Activated gamma-delta T cell (primary cell): ENCODE results near the gene CCNE1.

Experiments used
- DNase-seq: peaks from one replicate; lab custom pipeline; 2025; lab: John Stamatoyannopoulos, UW
- total RNA-seq, 2 donors: gene quantifications; one replicate each; lab custom pipeline; 2026; lab: John Stamatoyannopoulos, UW

The CCNE1 gene
- 4.1 to 7.2 reads per million in 2 donors for total RNA-seq

DNA sequence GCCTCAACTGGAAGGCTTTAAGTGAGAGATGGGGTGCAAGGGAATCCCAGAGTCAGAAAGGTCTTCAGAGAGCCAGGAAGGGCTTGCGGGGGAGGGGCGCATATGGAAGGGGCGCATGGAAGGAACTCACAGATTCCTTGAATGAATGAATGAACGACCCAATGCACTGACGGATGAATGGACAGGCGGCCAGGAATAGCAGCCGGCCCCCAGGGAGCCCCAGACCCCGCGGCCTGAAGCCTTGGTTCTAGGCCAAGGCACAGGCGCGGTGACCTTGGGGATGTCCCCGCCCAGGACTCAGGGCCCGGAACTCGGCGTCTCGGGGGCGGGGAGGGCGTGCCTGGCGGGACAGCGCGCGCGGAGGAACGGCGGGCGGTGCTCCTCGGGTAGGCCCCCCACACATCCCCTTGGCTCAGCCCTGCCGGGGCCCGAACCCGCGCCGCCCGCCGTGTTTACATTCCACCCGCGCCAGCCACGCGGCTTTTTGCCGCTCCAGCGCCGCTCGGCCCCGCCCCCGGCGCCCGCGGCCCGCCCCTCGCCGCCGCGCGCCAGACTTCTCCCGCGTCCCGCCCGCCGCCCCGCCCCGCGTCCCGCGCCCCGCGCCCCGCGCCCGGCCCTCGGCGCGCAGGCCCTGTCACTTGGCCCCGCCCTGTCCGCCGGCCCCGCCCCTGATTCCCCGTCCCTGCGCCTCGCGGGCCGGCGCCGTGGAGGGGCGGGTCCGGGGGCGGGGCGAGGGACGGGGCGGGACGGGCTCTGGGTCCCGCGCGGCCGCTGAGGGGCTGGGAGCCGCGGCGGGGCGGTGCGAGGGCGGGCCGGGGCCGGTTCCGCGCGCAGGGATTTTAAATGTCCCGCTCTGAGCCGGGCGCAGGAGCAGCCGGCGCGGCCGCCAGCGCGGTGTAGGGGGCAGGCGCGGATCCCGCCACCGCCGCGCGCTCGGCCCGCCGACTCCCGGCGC, at the start of gene CCNE1:
Gene CCNE1 (plus strand): TSS at position 867 of the 955 bp plus-strand sequence. CDS start 565 bp downstream, outside the sequence.
- peak; percentile 93 for DNase-seq

DNA sequence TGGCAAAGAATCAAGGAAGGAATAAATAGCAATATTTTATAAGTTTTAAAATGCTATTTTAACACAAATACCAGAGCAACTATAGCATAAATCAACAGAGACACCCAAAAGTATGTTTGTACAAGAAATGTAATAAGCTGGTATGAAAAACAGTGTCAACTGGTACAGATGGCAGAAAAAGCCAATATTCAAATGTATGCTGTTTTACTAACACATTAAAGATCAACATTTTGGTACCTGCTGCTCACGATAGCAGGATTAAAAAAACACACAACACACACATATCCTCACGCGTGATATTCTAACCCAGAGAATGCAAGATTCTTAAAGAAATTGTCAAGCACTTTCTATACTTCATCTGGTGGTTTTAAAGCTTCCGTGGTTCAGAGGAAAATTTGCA, 48.6 kb upstream of the CCNE1 start:
- DNase-seq: no peak

DNA sequence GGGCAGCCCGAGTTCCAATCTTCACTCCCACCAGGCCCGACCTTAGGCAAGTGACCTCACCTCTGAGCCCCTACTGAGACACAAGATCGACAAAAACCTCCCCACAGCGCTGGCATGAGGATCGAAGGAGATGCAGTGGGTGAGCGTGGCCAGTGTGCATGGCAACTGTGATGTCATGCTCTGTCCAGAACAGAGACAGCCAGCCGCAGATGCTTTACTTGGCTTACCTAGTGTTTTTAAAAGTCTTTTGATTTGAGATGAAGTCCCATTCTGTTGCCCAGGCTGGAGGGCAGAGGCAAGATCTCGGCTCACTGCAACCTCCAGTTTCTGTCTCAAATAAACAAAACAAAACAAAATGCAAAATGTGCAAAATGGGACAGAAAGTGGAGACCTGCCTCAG, 47.4 kb upstream of the CCNE1 start:
- no peak for DNase-seq

DNA sequence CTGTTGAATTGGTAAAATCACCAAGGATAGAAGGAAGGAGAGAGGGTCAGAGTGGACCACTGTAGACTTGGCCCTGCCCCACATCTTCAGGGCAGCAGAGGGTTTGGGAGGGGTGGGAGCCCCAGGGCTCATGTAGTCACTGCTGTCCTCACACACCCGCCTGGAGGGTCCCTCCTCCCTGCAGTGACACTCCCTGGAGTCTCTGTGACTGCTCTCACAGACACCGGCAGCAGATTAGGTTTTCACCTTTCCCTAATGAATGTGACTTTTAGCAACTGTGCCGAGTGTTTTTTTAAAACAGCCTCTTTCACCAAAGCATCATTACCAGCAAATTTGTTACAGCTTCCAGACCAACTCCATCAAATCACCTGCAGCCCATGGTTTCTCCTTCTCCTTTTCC, 45.7 kb upstream of the CCNE1 start:
- DNase-seq: no peak

DNA sequence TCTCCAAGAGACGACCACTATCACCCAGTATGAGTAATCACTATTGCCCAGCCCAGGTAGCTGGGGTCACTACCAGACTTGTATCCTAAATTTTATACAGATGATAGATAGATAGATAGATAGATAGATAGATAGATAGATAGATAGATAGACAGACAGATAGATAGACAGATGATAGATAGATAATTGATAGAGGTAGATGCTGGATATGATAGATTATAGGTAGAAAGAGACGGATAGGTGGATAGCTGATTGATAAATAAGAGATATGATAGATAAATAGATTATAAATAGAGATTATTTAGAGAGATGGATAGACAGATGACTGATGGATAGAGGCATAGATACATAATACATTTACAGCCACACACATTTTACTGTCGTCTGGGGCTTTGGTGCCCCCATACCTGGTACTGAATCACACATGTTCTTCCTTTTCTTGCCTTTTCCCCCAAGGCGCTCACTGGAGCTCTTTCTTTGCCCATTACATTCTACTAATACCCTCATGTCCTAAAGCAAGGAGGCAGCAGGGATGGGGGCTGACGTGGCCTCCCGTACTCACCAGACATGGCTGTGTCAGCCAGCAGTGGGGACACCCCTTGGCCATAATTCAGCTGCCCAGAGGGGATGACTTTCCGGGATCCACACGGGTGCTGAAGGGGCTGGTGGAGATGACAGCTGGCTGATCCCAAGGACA, 44.6 kb upstream of the CCNE1 start:
- no peak for DNase-seq

DNA sequence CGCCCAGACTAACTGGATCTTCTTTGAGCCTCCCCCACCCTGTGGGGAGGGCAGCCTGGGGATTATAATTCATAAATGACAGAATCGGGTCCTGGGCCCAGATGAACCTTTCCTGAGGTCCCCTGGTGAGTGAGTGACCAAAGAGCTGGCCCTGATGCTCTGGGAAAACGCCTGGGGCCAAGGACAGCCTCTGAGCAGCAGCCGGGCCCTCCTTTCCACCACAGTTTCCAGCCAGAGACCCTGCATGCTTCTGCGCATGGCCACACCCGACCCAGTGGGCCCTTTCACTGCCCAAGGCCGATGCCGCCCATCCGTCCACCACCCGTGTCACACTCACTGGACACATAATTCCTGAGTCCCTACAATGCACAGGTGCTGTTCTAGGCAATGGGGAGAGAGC, 43.6 kb upstream of the CCNE1 start:
- DNase-seq: no peak

DNA sequence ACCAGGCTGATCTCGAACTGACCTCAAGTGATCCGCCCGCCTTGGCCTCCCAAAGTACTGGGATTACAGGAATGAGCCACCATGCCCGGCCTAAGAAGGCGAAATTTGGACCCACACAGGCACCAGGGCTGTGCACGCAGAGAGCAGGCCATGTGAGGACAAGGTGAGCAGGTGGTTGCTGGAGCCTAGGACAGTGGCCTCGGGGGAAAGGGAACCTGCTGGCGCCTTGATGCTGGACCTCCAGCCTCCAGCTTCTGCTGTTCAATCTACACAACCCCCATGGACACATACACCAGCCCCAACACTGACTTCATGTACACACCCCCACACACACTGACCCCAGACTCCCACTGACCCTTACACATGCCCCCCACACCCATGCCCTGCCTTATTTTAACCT, 41.8 kb upstream of the CCNE1 start:
- no peak for DNase-seq

DNA sequence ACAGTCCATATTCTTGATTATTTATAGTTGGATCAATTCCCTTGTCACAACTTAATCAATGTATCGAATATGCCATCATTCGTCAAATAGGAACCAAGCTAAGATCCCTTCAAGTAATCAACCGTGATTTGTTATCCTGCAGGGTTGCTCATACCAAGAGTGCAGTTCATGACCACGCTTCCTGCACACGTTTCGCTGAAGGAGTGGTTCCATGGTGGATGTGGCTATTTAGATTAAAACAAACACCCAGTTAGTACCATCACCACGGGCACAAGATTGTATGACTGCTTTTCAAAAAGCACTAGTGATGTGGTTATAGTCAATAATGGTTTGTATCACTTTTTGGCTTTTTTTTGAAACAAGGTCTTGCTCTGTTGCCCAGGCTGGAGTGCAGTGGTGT, 41.1 kb upstream of the CCNE1 start:
- DNase-seq: no peak

DNA sequence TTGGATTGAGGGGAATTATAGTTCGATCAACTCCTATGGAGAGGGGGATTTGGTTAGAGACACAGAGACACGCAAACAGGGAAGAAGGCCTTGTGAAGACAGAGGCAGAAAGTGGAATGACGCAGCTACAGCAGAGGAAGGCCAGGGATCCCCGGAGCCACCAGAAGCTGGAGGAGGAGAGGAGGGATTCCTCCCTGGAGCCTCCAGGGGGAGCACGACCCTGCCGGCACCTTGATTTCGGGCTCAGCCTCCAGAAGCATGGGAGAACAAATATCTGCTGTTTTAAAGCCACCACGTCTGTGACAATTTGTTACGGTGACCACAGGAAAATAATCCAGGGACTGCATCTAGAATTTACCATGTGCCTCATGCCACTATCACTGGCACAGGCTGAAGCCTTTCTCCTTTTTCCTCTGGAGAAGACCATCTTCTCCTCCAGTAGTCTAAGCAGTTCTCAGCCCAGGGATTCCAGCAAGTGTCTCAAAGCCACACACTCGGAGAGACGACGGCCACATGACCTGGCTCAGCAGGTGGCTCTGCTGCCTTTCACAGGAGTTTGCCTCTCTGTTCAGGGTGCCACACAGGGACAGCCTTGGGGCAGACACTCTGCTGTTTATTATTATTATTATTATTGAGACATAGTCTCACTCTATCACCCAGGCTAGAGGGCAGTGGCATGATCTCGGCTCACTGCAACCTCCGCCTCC, 39.9 kb upstream of the CCNE1 start:
- DNase-seq: no peak

DNA sequence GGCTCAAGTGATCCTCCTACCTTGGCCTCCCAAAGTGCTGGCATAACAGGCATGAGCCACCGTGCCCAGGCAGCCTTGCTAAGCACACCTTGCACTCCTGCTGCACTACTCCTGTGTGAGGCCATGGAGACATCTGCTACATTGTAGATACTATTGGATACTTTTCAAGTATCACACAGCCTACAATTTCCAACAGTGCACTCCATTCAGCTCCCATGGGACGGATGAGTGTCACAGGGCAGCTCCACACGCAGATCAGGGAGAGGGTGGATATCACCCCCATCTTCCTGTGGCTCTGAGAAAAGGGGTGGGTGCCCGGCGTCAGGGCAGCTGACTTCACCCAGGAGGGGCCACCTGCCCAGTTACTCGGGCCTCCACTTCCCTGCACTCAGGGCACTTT, 39.1 kb upstream of the CCNE1 start:
- DNase-seq: no peak

DNA sequence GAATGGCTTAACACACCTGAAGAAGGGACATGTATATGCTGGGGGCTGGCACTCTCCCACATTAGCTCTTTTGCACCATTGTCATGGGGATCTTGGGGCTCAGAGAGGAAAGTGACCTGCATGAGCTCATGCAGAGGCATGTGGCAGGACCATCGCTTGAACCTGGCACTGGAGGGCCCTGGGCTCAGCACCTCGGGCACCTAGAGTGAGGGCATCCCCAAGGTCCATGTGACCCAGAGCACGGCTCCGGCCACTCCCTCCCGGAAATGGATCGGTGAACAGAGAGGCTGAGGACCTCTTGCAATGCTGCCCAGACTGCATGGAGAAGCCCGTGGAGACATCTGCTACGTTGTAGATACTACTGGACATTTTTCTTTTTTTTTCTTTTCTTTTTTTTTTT, 38.6 kb upstream of the CCNE1 start:
- no peak for DNase-seq

DNA sequence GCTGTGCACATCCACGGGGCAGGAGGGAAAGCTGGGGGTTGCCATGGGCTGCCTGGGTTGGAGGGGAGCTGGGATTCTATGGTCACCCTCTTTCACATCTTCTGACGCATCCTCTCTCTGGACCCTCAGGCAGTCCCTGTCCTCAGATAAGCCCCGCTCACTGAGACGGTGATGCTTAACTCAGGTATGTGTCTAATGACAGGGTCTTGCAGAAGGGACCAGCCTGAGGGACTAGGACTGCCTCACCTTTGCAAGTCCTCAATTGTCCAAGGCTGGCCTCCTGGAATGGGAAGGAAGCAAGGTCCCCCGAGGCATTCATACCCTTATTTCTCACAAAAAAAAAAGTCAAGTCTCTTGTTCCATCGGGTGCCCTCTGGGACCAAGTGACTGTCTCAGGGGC, 37.7 kb upstream of the CCNE1 start:
- no peak for DNase-seq

DNA sequence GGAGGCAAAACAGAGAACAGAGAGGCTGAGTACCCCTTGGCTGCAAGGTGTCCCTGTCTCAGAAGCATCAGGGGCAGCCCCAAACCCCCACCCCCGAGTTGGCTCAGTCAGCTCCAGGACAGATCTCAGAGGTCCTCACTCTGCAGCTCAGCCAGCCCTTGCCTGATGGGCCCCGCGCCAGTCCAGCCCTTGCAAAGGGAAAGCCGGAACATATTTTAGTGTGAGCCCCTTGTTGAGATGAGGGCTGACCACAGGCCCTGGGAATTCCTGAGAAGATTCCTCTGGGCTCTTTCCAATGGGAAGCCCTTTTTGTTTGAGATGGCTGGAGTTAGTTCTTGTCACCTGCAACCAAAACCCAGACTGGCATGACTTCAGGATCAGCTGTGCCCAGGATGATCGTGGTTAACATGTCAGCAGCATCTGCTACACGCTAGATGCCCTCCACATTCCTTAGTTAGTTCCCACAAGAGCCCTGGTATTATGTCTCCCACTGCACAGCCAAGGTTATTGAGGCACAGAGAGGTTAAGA, 33.9 kb upstream of the CCNE1 start:
- no peak for DNase-seq

DNA sequence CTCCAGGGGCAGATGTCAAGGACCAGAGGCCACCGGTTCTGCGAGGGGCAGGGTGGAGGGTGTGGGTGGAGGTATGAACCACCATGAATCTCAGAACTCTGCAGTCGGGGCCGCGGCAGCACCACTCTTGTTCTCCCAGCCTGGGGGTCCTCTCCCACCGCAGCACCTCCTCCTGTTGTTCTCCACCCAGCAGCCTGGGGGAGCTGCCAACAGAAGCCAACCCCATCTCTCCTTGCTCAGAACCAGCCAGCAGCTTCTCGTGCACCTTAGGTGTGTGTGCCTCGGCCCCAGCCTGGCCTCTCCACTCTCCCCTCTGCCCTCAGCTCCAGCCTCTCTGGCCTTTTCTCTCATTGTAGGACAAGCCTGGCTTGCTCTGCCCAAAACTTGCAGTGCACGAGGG, 31.9 kb upstream of the CCNE1 start:
- DNase-seq: no peak

DNA sequence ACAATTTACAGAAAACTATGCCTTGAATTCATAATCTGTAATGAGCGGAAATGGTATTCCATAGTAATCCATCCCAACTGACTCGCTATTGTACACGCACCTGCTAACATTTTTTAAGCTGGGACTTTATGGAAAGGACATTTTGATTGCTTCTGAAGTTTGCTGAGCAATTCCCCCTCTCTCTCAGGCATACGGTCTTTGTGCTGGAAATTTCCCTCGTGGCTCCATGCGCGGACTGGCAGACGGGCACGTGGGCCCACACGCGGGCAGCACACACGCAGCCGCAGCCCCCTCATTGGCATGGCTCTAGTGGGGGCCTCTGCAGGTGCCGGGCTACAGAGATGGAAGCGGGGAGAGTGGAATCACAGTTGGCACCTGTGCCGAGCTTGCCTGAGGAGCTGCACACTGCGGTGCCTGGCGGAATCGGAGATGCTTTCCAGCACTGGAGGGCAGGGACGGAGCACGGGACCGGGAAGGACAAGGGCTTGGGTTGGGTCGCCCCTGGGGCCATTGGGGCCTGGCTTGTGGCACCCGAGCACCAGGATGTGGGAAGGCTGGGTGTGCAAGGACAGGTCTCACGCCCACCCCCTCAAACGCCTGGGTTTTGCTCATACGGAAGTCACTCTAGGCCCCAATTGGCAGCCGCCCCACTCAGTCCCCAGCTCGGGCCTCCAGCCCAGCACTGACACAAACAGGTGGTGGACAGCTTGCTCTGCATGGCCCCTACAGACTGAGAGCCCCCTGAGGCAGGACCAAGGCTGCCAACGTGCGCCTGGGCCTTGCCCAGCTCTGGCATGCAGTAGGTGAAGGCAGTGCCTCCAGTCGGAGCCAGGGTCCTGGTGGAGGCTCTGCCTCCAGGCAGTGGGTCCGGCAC, 30.2 kb upstream of the CCNE1 start:
- DNase-seq: no peak

DNA sequence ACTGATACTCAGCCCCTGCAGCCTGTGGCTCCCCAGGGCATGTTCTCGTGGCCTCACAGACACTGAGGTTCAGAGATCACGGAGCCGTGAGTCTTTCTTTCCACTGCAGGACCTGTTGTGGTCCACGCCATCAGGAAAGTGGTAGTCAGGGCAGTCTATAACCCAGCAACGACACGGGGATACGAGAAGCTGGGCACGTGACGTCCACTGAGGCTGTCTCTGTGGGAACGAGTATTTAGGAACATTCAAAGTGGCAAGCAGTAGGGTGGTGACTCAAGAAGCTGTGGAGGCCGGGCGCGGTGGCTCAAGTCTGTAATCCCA, 29.6 kb upstream of the CCNE1 start:
- DNase-seq: no peak

DNA sequence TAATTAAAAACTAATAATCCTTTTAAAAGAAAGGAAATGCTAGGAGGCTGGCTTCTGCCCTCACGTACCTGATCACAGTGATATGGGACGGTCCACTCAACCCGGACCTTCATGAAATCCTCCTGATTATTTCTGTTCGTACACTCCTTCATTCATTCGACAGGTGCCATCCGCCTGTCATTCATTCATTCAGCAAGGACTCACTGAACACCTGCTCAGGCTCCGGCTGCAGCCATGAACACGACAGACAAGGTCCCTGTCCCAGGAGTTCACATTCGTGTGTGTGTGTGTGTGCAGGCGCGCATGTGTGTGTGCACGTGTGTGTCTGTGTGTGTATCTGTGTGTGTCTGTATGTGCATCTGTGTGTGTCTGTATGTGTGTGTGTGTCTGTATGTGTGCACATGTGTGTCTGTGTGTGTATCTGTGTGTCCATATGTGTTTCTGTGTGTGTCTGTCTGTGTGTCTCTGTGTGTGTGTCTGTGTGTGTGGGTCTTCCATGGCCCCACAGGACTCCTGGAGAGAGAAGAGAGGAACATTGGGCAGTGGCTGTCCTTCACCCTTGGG, 28.1 kb upstream of the CCNE1 start:
- no peak for DNase-seq

DNA sequence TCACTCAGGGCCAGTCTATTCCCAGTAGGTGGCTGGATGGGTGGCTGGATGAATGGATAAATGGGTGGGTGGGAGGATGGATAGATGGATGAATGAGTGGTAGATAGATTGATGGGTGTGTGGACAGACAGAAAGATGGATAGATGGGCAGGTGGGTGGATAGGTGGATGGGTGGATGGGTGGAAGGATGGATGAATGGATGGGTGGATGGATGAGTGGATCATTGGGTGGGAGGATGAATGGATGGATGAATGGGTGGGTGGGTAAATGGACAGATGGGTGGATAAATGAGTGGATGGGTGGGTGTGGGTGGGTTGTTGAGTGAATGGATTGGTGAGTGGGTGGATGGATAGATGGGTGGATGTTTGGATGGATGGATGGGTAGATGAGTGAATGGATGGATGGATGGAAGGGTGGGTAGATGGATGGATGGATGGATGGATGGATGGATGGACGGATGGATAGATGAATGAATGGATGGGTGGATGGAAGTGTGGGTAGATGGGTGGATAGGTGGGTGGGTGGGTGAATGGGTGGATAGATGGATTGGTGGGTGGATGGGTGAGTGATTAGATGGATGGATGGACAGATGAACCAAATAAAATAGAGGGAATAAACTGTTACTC, 27.1 kb upstream of the CCNE1 start:
- DNase-seq: no peak

DNA sequence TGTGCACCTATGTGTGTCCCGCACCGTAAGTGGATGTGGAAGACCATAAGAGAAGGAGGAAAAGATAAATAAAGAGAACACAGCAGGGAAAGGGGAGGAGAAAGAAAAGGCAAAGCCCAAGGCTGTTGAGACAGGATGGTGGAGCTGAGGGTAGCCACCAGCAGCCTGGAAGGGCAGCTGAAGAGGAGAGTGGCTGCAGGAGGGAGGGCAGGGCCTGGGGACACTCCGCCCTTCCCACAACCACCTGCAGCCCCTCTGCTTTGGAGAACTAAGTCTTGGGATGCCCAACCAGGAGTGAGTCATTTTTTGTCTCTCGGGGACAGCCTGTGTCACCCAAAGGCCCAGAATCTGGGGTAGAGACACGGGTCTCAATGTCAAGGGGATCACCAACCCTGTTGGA, 26.4 kb upstream of the CCNE1 start:
- DNase-seq: no peak

DNA sequence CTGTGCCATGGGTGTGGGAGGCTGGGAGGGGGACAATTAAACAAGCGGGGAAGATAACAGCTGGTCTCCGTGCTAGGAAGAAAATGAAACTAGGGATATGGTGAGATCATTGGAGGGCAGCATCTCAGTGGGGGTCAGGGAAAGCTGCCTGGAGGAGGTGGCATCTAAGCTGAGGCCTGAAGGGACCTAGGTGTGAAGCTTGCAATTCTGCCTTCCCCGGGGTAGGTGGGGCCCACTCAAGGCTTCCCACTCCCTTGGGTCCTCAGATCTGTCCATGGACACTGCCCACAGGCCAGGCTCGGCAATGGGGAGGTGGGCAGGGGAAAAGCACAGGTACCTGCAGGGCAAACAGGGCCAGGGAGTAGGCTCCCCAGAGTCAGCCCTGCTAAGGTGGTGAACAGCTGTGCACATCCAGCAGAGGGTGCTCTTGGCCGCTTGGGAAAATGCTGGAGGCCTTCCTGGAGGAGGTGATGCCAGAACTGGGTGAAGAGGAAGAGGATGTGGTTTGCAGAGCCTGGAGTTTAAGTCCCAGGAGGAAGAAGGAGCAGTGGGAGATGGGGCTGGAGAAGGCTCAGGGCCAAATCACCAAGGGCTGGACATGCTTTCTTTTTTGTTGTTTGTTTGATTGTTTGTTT, 25.7 kb upstream of the CCNE1 start:
- no peak for DNase-seq
